SK-N-SH (cell line): Measurements from ENCODE around the gene CYP26B1. TPM values are rescaled to one million over a fixed set of nuclear protein-coding genes. Genes with fewer than 3 reads are reported as not detected.
A peak's percentile ranks its signal among the peaks of the same experiment; 100 is the strongest.

Source experiments
- CTCF ChIA-PET: fragments of 300-600, 350-600 bp; formaldehyde crosslinking; extraction: SDS; loops from one replicate; lab custom pipeline; 2021; lab: Yijun Ruan, JAX
- POLR2A ChIA-PET: fragments of 350-600 bp; sonication (Branson Sonifier 250); formaldehyde crosslinking; extraction: SDS; loops from one replicate; lab custom pipeline; 2020; ENCODE audit warnings: antibody characterized with exemption, inconsistent platforms; lab: Yijun Ruan, JAX
- DNase-seq: peaks from one replicate; pipeline ENCODE4 v3.0.0; 2012
- H2AFZ ChIP-seq: fragments of 200-600 bp; sonication (generic); 2 replicates; pipeline ENCODE4 v1.8.1; 2016; ENCODE audit warnings: antibody characterized with exemption, mild to moderate bottlenecking, low read depth
- H3F3A ChIP-seq: fragments of 200-600 bp; sonication (generic); replicated peaks from 2 replicates; pipeline ENCODE3; 2016; ENCODE audit warnings: antibody characterized with exemption, mild to moderate bottlenecking; ENCODE audit not compliant: insufficient read depth
- H3K27ac ChIP-seq, 2 experiments: fragments of 200-500 bp in 1 of 2; fragments of 200-600 bp in 1 of 2; sonication (Bioruptor generic) in 1 of 2; sonication (generic), shearing (Covaris generic) in 1 of 2; 2 replicates each; pipeline versions ENCODE4 v1.5.1 to v1.6.1; 2014 to 2016; ENCODE audit warnings: low read depth in 2 of 2, inconsistent platforms in 1 of 2, low read length in 1 of 2, mild to moderate bottlenecking in 1 of 2, mixed read lengths in 1 of 2
- H3K27me3 ChIP-seq: fragments of 200-600 bp; sonication (generic), shearing (Covaris generic); 2 replicates; pipeline ENCODE4 v1.6.1; 2016; ENCODE audit warnings: mixed run types; ENCODE audit not compliant: insufficient read depth
- H3K36me3 ChIP-seq, 2 experiments: fragments of 200-500 bp in 1 of 2; fragments of 200-600 bp in 1 of 2; sonication (Bioruptor generic) in 1 of 2; sonication (generic) in 1 of 2; replicated peaks in 1 of 2; 2 replicates each; pipeline versions ENCODE3 to v1.5.1; 2014 to 2016; ENCODE audit warnings: low read length in 1 of 2, mild to moderate bottlenecking in 1 of 2; ENCODE audit not compliant: insufficient read depth in 2 of 2, control insufficient read depth in 1 of 2
- H3K4me1 ChIP-seq, 2 experiments: fragments of 200-500 bp in 1 of 2; fragments of 200-600 bp in 1 of 2; sonication (Bioruptor generic) in 1 of 2; sonication (generic), shearing (Covaris generic) in 1 of 2; 2 replicates each; pipeline versions ENCODE4 v1.5.1 to v1.6.1; 2014 to 2016; ENCODE audit warnings: low read depth in 1 of 2, low read length in 1 of 2, mixed run types in 1 of 2; ENCODE audit not compliant: insufficient read depth in 2 of 2, control insufficient read depth in 1 of 2
- H3K4me2 ChIP-seq: fragments of 200-600 bp; sonication (generic), shearing (Covaris generic); 2 replicates; pipeline ENCODE4 v1.6.1; 2017; ENCODE audit warnings: mixed run types
- H3K4me3 ChIP-seq, 2 experiments: fragments of 200-500 bp in 1 of 2; fragments of 200-600 bp in 1 of 2; sonication (Bioruptor generic) in 1 of 2; sonication (generic), shearing (Covaris generic) in 1 of 2; 2 replicates each; pipeline versions ENCODE4 v1.5.1 to v1.8.1; 2014 to 2016; ENCODE audit warnings: low read depth in 2 of 2, inconsistent platforms in 1 of 2, low read length in 1 of 2, mild to moderate bottlenecking in 1 of 2, mixed read lengths in 1 of 2, moderate library complexity in 1 of 2
- H3K79me2 ChIP-seq: fragments of 200-600 bp; sonication (generic); 2 replicates; pipeline ENCODE4 v1.8.1; 2017; ENCODE audit warnings: mild to moderate bottlenecking; ENCODE audit not compliant: insufficient read depth
- H3K9ac ChIP-seq: fragments of 200-600 bp; sonication (generic); 2 replicates; pipeline ENCODE4 v1.6.1; 2017; ENCODE audit warnings: mixed run types
- H3K9me2 ChIP-seq: fragments of 200-600 bp; sonication (generic); 2 replicates; pipeline ENCODE4 v1.6.1; 2017; ENCODE audit warnings: mixed run types
- H3K9me3 ChIP-seq: fragments of 200-600 bp; sonication (generic); 2 replicates; pipeline ENCODE4 v1.6.1; 2017; ENCODE audit warnings: mixed run types, mild to moderate bottlenecking, moderate library complexity
- H4K20me1 ChIP-seq: fragments of 200-600 bp; sonication (generic); 2 replicates; pipeline ENCODE4 v1.6.1; 2017; ENCODE audit warnings: mild to moderate bottlenecking, mixed run types; ENCODE audit not compliant: insufficient read depth
- CHD2 ChIP-seq: fragments of 150-350 bp; IDR thresholded peaks from 2 replicates; pipeline ENCODE4 v1.6.1; 2018; ENCODE audit warnings: low read length; ENCODE audit not compliant: partially characterized antibody
- EP300 ChIP-seq, 2 experiments: IDR thresholded peaks; 2 replicates each; pipeline versions ENCODE4 v1.4.0 to v1.6.1; 2012; ENCODE audit warnings: borderline replicate concordance in 1 of 2, low read depth in 1 of 2, low read length in 1 of 2
- EZH2phosphoT487 ChIP-seq: fragments of 200-600 bp; sonication (generic); IDR thresholded peaks from 2 replicates; pipeline ENCODE4 v1.6.1; 2017; ENCODE audit warnings: low read depth, mixed run types, mild to moderate bottlenecking, antibody characterized with exemption, moderate library complexity, borderline replicate concordance
- FOXJ3 ChIP-seq: sonication (generic); formaldehyde crosslinking; IDR thresholded peaks from 2 replicates; pipeline ENCODE4 v1.5.1; 2020; ENCODE audit warnings: mild to moderate bottlenecking, missing genetic modification reagents
- GATA2 ChIP-seq: sonication (generic); formaldehyde crosslinking; IDR thresholded peaks from 2 replicates; pipeline ENCODE4 v1.5.0; 2020; ENCODE audit warnings: mild to moderate bottlenecking, missing genetic modification reagents
- IRF3 ChIP-seq: fragments of 150-350 bp; IDR thresholded peaks from 2 replicates; pipeline ENCODE4 v1.6.1; 2016; ENCODE audit warnings: mild to moderate bottlenecking, low read depth, low read length
- JUND ChIP-seq: IDR thresholded peaks from 2 replicates; pipeline ENCODE4 v1.4.0; 2012
- POLR2AphosphoS5 ChIP-seq: IDR thresholded peaks from 2 replicates; pipeline ENCODE4 v1.6.1; 2012; ENCODE audit warnings: low read depth, low read length
- RCOR1 ChIP-seq: fragments of 150-350 bp; IDR thresholded peaks from 2 replicates; pipeline ENCODE4 v1.6.1; 2017; ENCODE audit warnings: antibody characterized with exemption, low read length
- RFX5 ChIP-seq: IDR thresholded peaks from 2 replicates; pipeline ENCODE4 v1.6.1; 2012; ENCODE audit warnings: mild to moderate bottlenecking, improper control_type of control experiment, low read length
- RXRA ChIP-seq: IDR thresholded peaks from 2 replicates; pipeline ENCODE4 v1.4.0; 2012; ENCODE audit warnings: low read depth, mild to moderate bottlenecking, borderline replicate concordance
- SMC3 ChIP-seq: IDR thresholded peaks from 2 replicates; pipeline ENCODE4 v1.6.1; 2012; ENCODE audit warnings: low read depth, low read length, improper control_type of control experiment
- TCF12 ChIP-seq: IDR thresholded peaks from 2 replicates; pipeline ENCODE4 v1.4.0; 2012
- YY1 ChIP-seq: IDR thresholded peaks from 2 replicates; pipeline ENCODE4 v1.4.0; 2012; ENCODE audit warnings: low read depth, mild to moderate bottlenecking
- ZBTB33 ChIP-seq: IDR thresholded peaks from 2 replicates; pipeline ENCODE4 v1.4.0; 2012; ENCODE audit warnings: low read depth, borderline replicate concordance
- WGBS: methylation state at CpG from one replicate; pipeline ENCODE4 v1.1.6; 2017; ENCODE audit warnings: low lambda C conversion rate; 5-methylcytosine and 5-hydroxymethylcytosine counted together
- polyA plus RNA-seq, 3 experiments: library from polyadenylated mRNA; depleted of rRNA; stranded (reverse); fragments of >200 nt; gene quantifications; 2 replicates each; pipeline ENCODE4 v1.2.3, GENCODE V29; 2012

The CYP26B1 gene
- polyA plus RNA-seq, 1 of the 3 experiments (the other 2 are of a cell fraction) = 0.33 TPM

GRCh38 chr2:72134997-72135800, 12.5 kb downstream of the CYP26B1 start:
- Histone ChIP-seq H3K4me2 (no peak overlapping the region), H3K4me3 (no peak overlapping the region), H4K20me1 (no peaks in the 10 kb centered on the region), H3K36me3 (no peaks in the 10 kb centered on the region), H3K79me2 (no peaks in the 10 kb centered on the region), H3K9ac (no peak overlapping the region), H3K27ac (no peak overlapping the region), H3K4me1 (no peaks in the 10 kb centered on the region), H3K9me2 (no peaks in the 10 kb centered on the region), H3K9me3 (no peaks in the 10 kb centered on the region), H3K27me3 (no peaks in the 10 kb centered on the region; the same call in 1 of the 2 replicates), H3F3A (no peaks in the 10 kb centered on the region), H2AFZ (no peak overlapping the region)
- DNase-seq = peak; percentile 28
- 64% methylated on average over 16 of the region's 19 CpGs for WGBS
- ChIA-PET POLR2A (no interaction called here), CTCF (interaction anchor here (0.9 to 4.6 kb wide), 4 partner anchors 15 to 588 kb away, joined by 3 to 20 read pairs (median 6); no protein-coding TSS in a partner anchor)
- no peak for TF ChIP-seq RXRA

GRCh38 chr2:72134408-72134996, 13.2 kb downstream of the CYP26B1 start:
- no peaks in the 10 kb centered on the region for H3K9me2 ChIP-seq
- no peak overlapping the region for H3K27ac ChIP-seq
- H2AFZ ChIP-seq = no peak overlapping the region
- no peaks in the 10 kb centered on the region for H3K4me1 ChIP-seq
- no peak overlapping the region for H3K4me3 ChIP-seq
- H3K27me3 ChIP-seq = no peaks in the 10 kb centered on the region; the same call in 1 of the 2 replicates
- H3K4me2 ChIP-seq = no peak overlapping the region
- H4K20me1 ChIP-seq = no peaks in the 10 kb centered on the region
- no peak overlapping the region for H3K9ac ChIP-seq
- H3K79me2 ChIP-seq = no peaks in the 10 kb centered on the region
- H3F3A ChIP-seq = no peaks in the 10 kb centered on the region
- H3K9me3 ChIP-seq = no peaks in the 10 kb centered on the region
- POLR2A ChIA-PET = no interaction called here
- CTCF ChIA-PET = interaction anchor here (0.9 to 2.2 kb wide), 3 partner anchors 16 to 211 kb away, joined by 3 to 7 read pairs (median 5); no protein-coding TSS in a partner anchor
- WGBS = 51% methylated on average over 9 of the region's 10 CpGs
- no peak for DNase-seq
- TF ChIP-seq EZH2phosphoT487 (no peak), GATA2 (CRISPR knock-in tag) (no peak), FOXJ3 (CRISPR knock-in tag) (no peak), SMC3 (no peak), ZBTB33 (no peak), YY1 (no peak), TCF12 (no peak), RCOR1 (no peak), RFX5 (no peak), POLR2AphosphoS5 (no peak), JUND (no peak), CHD2 (no peak), EP300 (IDR thresholded peaks at IDR 0.05; ENCODE audit: borderline replicate concordance in 1 of 2, low read depth in 1 of 2, low read length in 1 of 2) (no peak), IRF3 (no peak)
- no peaks in the 10 kb centered on the region for H3K36me3 ChIP-seq
